Astrocyte (in vitro differentiated cells and primary cell): ENCODE measurements around the gene USP48. TPM values are rescaled to one million over a fixed set of nuclear protein-coding genes. Genes with fewer than 3 reads are reported as not detected.

Experiments
- DNase-seq: peaks from one replicate; pipeline ENCODE4 v3.0.0-alpha.2; 2010; ENCODE audit warnings: low read depth
- FAIRE-seq: peaks from 2 replicates; lab custom pipeline; 2011; peaks lifted over from hg19 to GRCh38; lab: Jason Lieb, UNC
- H2AFZ ChIP-seq: 2 replicates; pipeline ENCODE4 v1.6.0; 2012; ENCODE audit warnings: low read depth, low read length, inconsistent platforms
- H3K27ac ChIP-seq: 2 replicates; pipeline ENCODE4 v1.5.1; 2011; ENCODE audit warnings: low read depth, low read length, inconsistent platforms
- H3K27me3 ChIP-seq: 2 replicates; pipeline ENCODE4 v1.6.0; 2011; ENCODE audit warnings: low read length, inconsistent platforms; ENCODE audit not compliant: insufficient read depth
- H3K36me3 ChIP-seq: 2 replicates; pipeline ENCODE4 v1.5.1; 2011; ENCODE audit warnings: low read length, inconsistent platforms; ENCODE audit not compliant: insufficient read depth
- H3K4me1 ChIP-seq: 2 replicates; pipeline ENCODE4 v1.5.1; 2011; ENCODE audit warnings: low read length, inconsistent platforms; ENCODE audit not compliant: insufficient read depth
- H3K4me2 ChIP-seq: 2 replicates; pipeline ENCODE4 v1.6.0; 2012; ENCODE audit warnings: low read length, inconsistent platforms
- H3K4me3 ChIP-seq: 2 replicates; pipeline ENCODE4 v1.5.1; 2011; ENCODE audit warnings: low read depth, mild to moderate bottlenecking, low read length, inconsistent platforms; ENCODE audit not compliant: insufficient read depth
- H3K79me2 ChIP-seq: 2 replicates; pipeline ENCODE4 v1.6.0; 2012; ENCODE audit warnings: mild to moderate bottlenecking, low read length, inconsistent platforms; ENCODE audit not compliant: insufficient read depth
- H3K9ac ChIP-seq: 2 replicates; pipeline ENCODE4 v1.6.0; 2012; ENCODE audit warnings: mild to moderate bottlenecking, low read length, inconsistent platforms
- H3K9me3 ChIP-seq: 2 replicates; pipeline ENCODE4 v1.5.1; 2012; ENCODE audit warnings: low read depth, mild to moderate bottlenecking, low read length, inconsistent platforms; ENCODE audit not compliant: insufficient read depth
- H4K20me1 ChIP-seq: 2 replicates; pipeline ENCODE4 v1.6.0; 2012; ENCODE audit warnings: low read length, inconsistent platforms; ENCODE audit not compliant: insufficient read depth
- H3K27ac Mint-ChIP-seq: one replicate; pipeline ENCODE4 v1.8.0; 2021; ENCODE audit warnings: mild to moderate bottlenecking, mixed read lengths; ENCODE audit not compliant: unreplicated experiment
- H3K27me3 Mint-ChIP-seq: one replicate; pipeline ENCODE4 v1.8.0; 2021; ENCODE audit warnings: low read depth, mixed read lengths; ENCODE audit not compliant: unreplicated experiment
- H3K36me3 Mint-ChIP-seq: one replicate; pipeline ENCODE4 v1.8.0; 2021; ENCODE audit warnings: low read depth, mixed read lengths; ENCODE audit not compliant: unreplicated experiment
- H3K4me1 Mint-ChIP-seq: one replicate; pipeline ENCODE4 v1.8.0; 2021; ENCODE audit warnings: low read depth, mixed read lengths; ENCODE audit not compliant: unreplicated experiment
- H3K4me3 Mint-ChIP-seq: one replicate; pipeline ENCODE4 v1.8.0; 2021; ENCODE audit warnings: mild to moderate bottlenecking, moderate library complexity, mixed read lengths; ENCODE audit not compliant: unreplicated experiment
- H3K9me3 Mint-ChIP-seq: one replicate; pipeline ENCODE4 v1.8.0; 2021; ENCODE audit warnings: mild to moderate bottlenecking, mixed read lengths; ENCODE audit not compliant: unreplicated experiment
- EZH2 ChIP-seq: IDR thresholded peaks from 2 replicates; pipeline ENCODE4 v1.6.1; 2012; ENCODE audit warnings: mild to moderate bottlenecking, low read length, inconsistent platforms; ENCODE audit not compliant: insufficient read depth
- total RNA-seq: library from RNA; stranded (reverse); gene quantifications from 2 replicates; pipeline ENCODE4 v1.2.1, GENCODE V29; 2021
- TF ChIP-seq, protein P1 (sequence below): IDR thresholded peaks from 2 replicates; pipeline ENCODE4 v1.5.1; 2011; ENCODE audit warnings: low read depth, mild to moderate bottlenecking, inconsistent platforms, low read length, moderate library complexity; ENCODE audit not compliant: insufficient read depth

The USP48 gene
- total RNA-seq, 1 donor from 2014 or later, result 85.7 TPM

- H3K27me3 Mint-ChIP-seq, result no peaks in the 10 kb centered on the region
- no peak overlapping the region for H3K4me3 ChIP-seq
- H3K36me3 Mint-ChIP-seq, result peaks cover 8% of the 10 kb centered on the region
- H3K4me2 ChIP-seq, result no peak overlapping the region
- TF ChIP-seq EZH2, result no peak
- TF ChIP-seq, protein P1, sequence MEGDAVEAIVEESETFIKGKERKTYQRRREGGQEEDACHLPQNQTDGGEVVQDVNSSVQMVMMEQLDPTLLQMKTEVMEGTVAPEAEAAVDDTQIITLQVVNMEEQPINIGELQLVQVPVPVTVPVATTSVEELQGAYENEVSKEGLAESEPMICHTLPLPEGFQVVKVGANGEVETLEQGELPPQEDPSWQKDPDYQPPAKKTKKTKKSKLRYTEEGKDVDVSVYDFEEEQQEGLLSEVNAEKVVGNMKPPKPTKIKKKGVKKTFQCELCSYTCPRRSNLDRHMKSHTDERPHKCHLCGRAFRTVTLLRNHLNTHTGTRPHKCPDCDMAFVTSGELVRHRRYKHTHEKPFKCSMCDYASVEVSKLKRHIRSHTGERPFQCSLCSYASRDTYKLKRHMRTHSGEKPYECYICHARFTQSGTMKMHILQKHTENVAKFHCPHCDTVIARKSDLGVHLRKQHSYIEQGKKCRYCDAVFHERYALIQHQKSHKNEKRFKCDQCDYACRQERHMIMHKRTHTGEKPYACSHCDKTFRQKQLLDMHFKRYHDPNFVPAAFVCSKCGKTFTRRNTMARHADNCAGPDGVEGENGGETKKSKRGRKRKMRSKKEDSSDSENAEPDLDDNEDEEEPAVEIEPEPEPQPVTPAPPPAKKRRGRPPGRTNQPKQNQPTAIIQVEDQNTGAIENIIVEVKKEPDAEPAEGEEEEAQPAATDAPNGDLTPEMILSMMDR, result no peak
- H3K4me1 ChIP-seq, result no peaks in the 10 kb centered on the region
- peaks cover 16% of the 10 kb centered on the region for H4K20me1 ChIP-seq
- no peak overlapping the region for H3K27ac ChIP-seq
- no peaks in the 10 kb centered on the region for H3K9me3 Mint-ChIP-seq
- H3K27me3 ChIP-seq, result no peaks in the 10 kb centered on the region
- peaks cover 5% of the 10 kb centered on the region for H3K79me2 ChIP-seq
- no peak for DNase-seq
- H2AFZ ChIP-seq, result no peak overlapping the region
- peak overlapping the region; percentile 31 for H3K27ac Mint-ChIP-seq
- no peaks in the 10 kb centered on the region for H3K9me3 ChIP-seq
- no peak overlapping the region for H3K9ac ChIP-seq
- peaks cover 6% of the 10 kb centered on the region for H3K4me1 Mint-ChIP-seq
- no peak for FAIRE-seq
- peaks cover 30% of the 10 kb centered on the region for H3K36me3 ChIP-seq
- H3K4me3 Mint-ChIP-seq, result no peak overlapping the region
These were observed 46.1 kb downstream of the USP48 start for GRCh38 chr1:21736876-21737275.

- TF ChIP-seq, protein P1, result no peak
- H3K36me3 Mint-ChIP-seq, result peaks cover 11% of the 10 kb centered on the region
- no peaks in the 10 kb centered on the region for H3K9me3 Mint-ChIP-seq
- peaks cover 7% of the 10 kb centered on the region for H3K79me2 ChIP-seq
- DNase-seq, result no peak
- no peak overlapping the region for H3K27ac Mint-ChIP-seq
- H3K4me3 Mint-ChIP-seq, result no peak overlapping the region
- H3K9ac ChIP-seq, result no peak overlapping the region
- H3K4me1 ChIP-seq, result no peaks in the 10 kb centered on the region
- H3K4me3 ChIP-seq, result no peak overlapping the region
- H3K27ac ChIP-seq, result no peak overlapping the region
- peaks cover 33% of the 10 kb centered on the region for H3K36me3 ChIP-seq
- H3K9me3 ChIP-seq, result no peaks in the 10 kb centered on the region
- FAIRE-seq, result no peak
- peaks cover 13% of the 10 kb centered on the region for H4K20me1 ChIP-seq
- no peak overlapping the region for H3K4me2 ChIP-seq
- H3K4me1 Mint-ChIP-seq, result peaks cover 6% of the 10 kb centered on the region
- H3K27me3 ChIP-seq, result no peaks in the 10 kb centered on the region
- no peak overlapping the region for H2AFZ ChIP-seq
- H3K27me3 Mint-ChIP-seq, result no peaks in the 10 kb centered on the region
These were observed 46.9 kb downstream of the USP48 start for GRCh38 chr1:21736011-21736410.

GRCh38 chr1:21734526-21734925 lies 48.4 kb downstream of the USP48 start:
- Histone ChIP-seq H3K4me1 (no peaks in the 10 kb centered on the region), H3K36me3 (peaks cover 38% of the 10 kb centered on the region), H3K9ac (no peak overlapping the region), H3K4me2 (no peak overlapping the region), H3K27me3 (no peaks in the 10 kb centered on the region), H3K9me3 (no peaks in the 10 kb centered on the region), H3K79me2 (peaks cover 7% of the 10 kb centered on the region), H2AFZ (no peak overlapping the region), H3K27ac (no peak overlapping the region), H3K4me3 (no peak overlapping the region), H4K20me1 (peaks cover 12% of the 10 kb centered on the region)
- no peaks in the 10 kb centered on the region for H3K27me3 Mint-ChIP-seq
- H3K36me3 Mint-ChIP-seq, result peaks cover 9% of the 10 kb centered on the region
- DNase-seq (no peak), FAIRE-seq (no peak)
- TF ChIP-seq EZH2, result no peak
- TF ChIP-seq, protein P1, result no peak
- H3K27ac Mint-ChIP-seq, result no peak overlapping the region
- H3K4me3 Mint-ChIP-seq, result no peak overlapping the region
- no peaks in the 10 kb centered on the region for H3K9me3 Mint-ChIP-seq
- H3K4me1 Mint-ChIP-seq, result no peaks in the 10 kb centered on the region
